ENCODE measurements around the gene GALNT1.

Gene GALNT1

GRCh38 chr18:35703043-35703688, 121.6 kb downstream of the GALNT1 start:
- Histone ChIP-seq H3K4me3 (ENCODE audit: low read depth in 1 of 2, low read length in 2 of 2) (no peak overlapping the region), H3K4me1 (ENCODE audit: insufficient read depth, low read length) (no peaks in the 10 kb centered on the region), H3K27me3 (ENCODE audit: control insufficient read depth in 1 of 2, insufficient read depth in 2 of 2, low read length in 2 of 2) (no peaks in the 10 kb centered on the region), H3K36me3 (ENCODE audit: insufficient read depth, low read length) (peaks cover 4% of the 10 kb centered on the region), H3K9ac (ENCODE audit: low read length) (no peak overlapping the region), H3K27ac (ENCODE audit: low read depth, low read length) (no peak overlapping the region), H3K9me3 (ENCODE audit: low read length) (no peaks in the 10 kb centered on the region)

- no peak overlapping the region for H3K4me3 ChIP-seq (ENCODE audit: low read depth in 1 of 2, low read length in 2 of 2)
- H3K4me1 ChIP-seq (ENCODE audit: insufficient read depth, low read length) = no peaks in the 10 kb centered on the region
- H3K36me3 ChIP-seq (ENCODE audit: insufficient read depth, low read length) = peaks cover 9% of the 10 kb centered on the region
- no peaks in the 10 kb centered on the region for H3K27me3 ChIP-seq (ENCODE audit: control insufficient read depth in 1 of 2, insufficient read depth in 2 of 2, low read length in 2 of 2)
- no peaks in the 10 kb centered on the region for H3K9me3 ChIP-seq (ENCODE audit: low read length)
- H3K9ac ChIP-seq (ENCODE audit: low read length) = no peak overlapping the region
- no peak overlapping the region for H3K27ac ChIP-seq (ENCODE audit: low read depth, low read length)
Measured at GRCh38 chr18:35705988-35706387, 124.4 kb downstream of the GALNT1 start.

GRCh38 chr18:35707247-35707646, 125.7 kb downstream of the GALNT1 start:
- H3K9ac ChIP-seq (ENCODE audit: low read length) = no peak overlapping the region
- no peak overlapping the region for H3K27ac ChIP-seq (ENCODE audit: low read depth, low read length)
- H3K27me3 ChIP-seq (ENCODE audit: control insufficient read depth in 1 of 2, insufficient read depth in 2 of 2, low read length in 2 of 2) = no peaks in the 10 kb centered on the region
- no peak overlapping the region for H3K4me3 ChIP-seq (ENCODE audit: low read depth in 1 of 2, low read length in 2 of 2)
- no peaks in the 10 kb centered on the region for H3K4me1 ChIP-seq (ENCODE audit: insufficient read depth, low read length)
- peaks cover 12% of the 10 kb centered on the region for H3K36me3 ChIP-seq (ENCODE audit: insufficient read depth, low read length)
- H3K9me3 ChIP-seq (ENCODE audit: low read length) = no peaks in the 10 kb centered on the region

GRCh38 chr18:35707674-35708073, 126.1 kb downstream of the GALNT1 start:
- H3K27ac ChIP-seq (ENCODE audit: low read depth, low read length) = no peak overlapping the region
- no peaks in the 10 kb centered on the region for H3K4me1 ChIP-seq (ENCODE audit: insufficient read depth, low read length)
- H3K9me3 ChIP-seq (ENCODE audit: low read length) = no peaks in the 10 kb centered on the region
- no peaks in the 10 kb centered on the region for H3K27me3 ChIP-seq (ENCODE audit: control insufficient read depth in 1 of 2, insufficient read depth in 2 of 2, low read length in 2 of 2)
- no peak overlapping the region for H3K4me3 ChIP-seq (ENCODE audit: low read depth in 1 of 2, low read length in 2 of 2)
- peaks cover 12% of the 10 kb centered on the region for H3K36me3 ChIP-seq (ENCODE audit: insufficient read depth, low read length)
- no peak overlapping the region for H3K9ac ChIP-seq (ENCODE audit: low read length)

- Histone ChIP-seq H3K4me1 (ENCODE audit: insufficient read depth, low read length) (no peaks in the 10 kb centered on the region), H3K27me3 (ENCODE audit: control insufficient read depth in 1 of 2, insufficient read depth in 2 of 2, low read length in 2 of 2) (no peaks in the 10 kb centered on the region), H3K9me3 (ENCODE audit: low read length) (no peaks in the 10 kb centered on the region), H3K27ac (ENCODE audit: low read depth, low read length) (no peak overlapping the region), H3K9ac (ENCODE audit: low read length) (no peak overlapping the region), H3K4me3 (ENCODE audit: low read depth in 1 of 2, low read length in 2 of 2) (no peak overlapping the region), H3K36me3 (ENCODE audit: insufficient read depth, low read length) (peaks cover 8% of the 10 kb centered on the region)
Measured at GRCh38 chr18:35710581-35710980, 129.0 kb downstream of the GALNT1 start.

- peaks cover 8% of the 10 kb centered on the region for H3K36me3 ChIP-seq (ENCODE audit: insufficient read depth, low read length)
- no peaks in the 10 kb centered on the region for H3K4me1 ChIP-seq (ENCODE audit: insufficient read depth, low read length)
- no peaks in the 10 kb centered on the region for H3K27me3 ChIP-seq (ENCODE audit: control insufficient read depth in 1 of 2, insufficient read depth in 2 of 2, low read length in 2 of 2)
Measured at GRCh38 chr18:35711227-35711626, 129.7 kb downstream of the GALNT1 start.

GRCh38 chr18:35713545-35713944, 132.0 kb downstream of the GALNT1 start:
- H3K9ac ChIP-seq (ENCODE audit: low read length) = no peak overlapping the region
- no peak overlapping the region for H3K4me3 ChIP-seq (ENCODE audit: low read depth in 1 of 2, low read length in 2 of 2)
- H3K27me3 ChIP-seq (ENCODE audit: control insufficient read depth in 1 of 2, insufficient read depth in 2 of 2, low read length in 2 of 2) = no peaks in the 10 kb centered on the region
- H3K27ac ChIP-seq (ENCODE audit: low read depth, low read length) = no peak overlapping the region
- no peaks in the 10 kb centered on the region for H3K4me1 ChIP-seq (ENCODE audit: insufficient read depth, low read length)
- H3K36me3 ChIP-seq (ENCODE audit: insufficient read depth, low read length) = peaks cover 8% of the 10 kb centered on the region
- H3K9me3 ChIP-seq (ENCODE audit: low read length) = no peaks in the 10 kb centered on the region

More at GRCh38 chr18:35711227-35711626, 129.7 kb downstream of the GALNT1 start:
- Histone ChIP-seq H3K27ac (ENCODE audit: low read depth, low read length) (no peak overlapping the region), H3K9ac (ENCODE audit: low read length) (no peak overlapping the region), H3K9me3 (ENCODE audit: low read length) (no peaks in the 10 kb centered on the region), H3K4me3 (ENCODE audit: low read depth in 1 of 2, low read length in 2 of 2) (no peak overlapping the region)

- no peaks in the 10 kb centered on the region for H3K27me3 ChIP-seq (ENCODE audit: control insufficient read depth in 1 of 2, insufficient read depth in 2 of 2, low read length in 2 of 2)
- H3K9ac ChIP-seq (ENCODE audit: low read length) = no peak overlapping the region
- H3K27ac ChIP-seq (ENCODE audit: low read depth, low read length) = no peak overlapping the region
- no peaks in the 10 kb centered on the region for H3K9me3 ChIP-seq (ENCODE audit: low read length)
- H3K36me3 ChIP-seq (ENCODE audit: insufficient read depth, low read length) = peaks cover 7% of the 10 kb centered on the region
- no peak overlapping the region for H3K4me3 ChIP-seq (ENCODE audit: low read depth in 1 of 2, low read length in 2 of 2)
- no peaks in the 10 kb centered on the region for H3K4me1 ChIP-seq (ENCODE audit: insufficient read depth, low read length)
Measured at GRCh38 chr18:35714539-35714938, 133.0 kb downstream of the GALNT1 start.

GRCh38 chr18:35715139-35715538, 133.6 kb downstream of the GALNT1 start:
- no peak overlapping the region for H3K27ac ChIP-seq (ENCODE audit: low read depth, low read length)
- no peaks in the 10 kb centered on the region for H3K27me3 ChIP-seq (ENCODE audit: control insufficient read depth in 1 of 2, insufficient read depth in 2 of 2, low read length in 2 of 2)
- no peaks in the 10 kb centered on the region for H3K4me1 ChIP-seq (ENCODE audit: insufficient read depth, low read length)
- no peaks in the 10 kb centered on the region for H3K9me3 ChIP-seq (ENCODE audit: low read length)
- H3K36me3 ChIP-seq (ENCODE audit: insufficient read depth, low read length) = peaks cover 3% of the 10 kb centered on the region
- no peak overlapping the region for H3K9ac ChIP-seq (ENCODE audit: low read length)
- no peak overlapping the region for H3K4me3 ChIP-seq (ENCODE audit: low read depth in 1 of 2, low read length in 2 of 2)

- no peak overlapping the region for H3K27ac ChIP-seq (ENCODE audit: low read depth, low read length)
- H3K27me3 ChIP-seq (ENCODE audit: control insufficient read depth in 1 of 2, insufficient read depth in 2 of 2, low read length in 2 of 2) = no peaks in the 10 kb centered on the region
- no peaks in the 10 kb centered on the region for H3K9me3 ChIP-seq (ENCODE audit: low read length)
- no peaks in the 10 kb centered on the region for H3K4me1 ChIP-seq (ENCODE audit: insufficient read depth, low read length)
- no peak overlapping the region for H3K9ac ChIP-seq (ENCODE audit: low read length)
- H3K4me3 ChIP-seq (ENCODE audit: low read depth in 1 of 2, low read length in 2 of 2) = no peak overlapping the region
- H3K36me3 ChIP-seq (ENCODE audit: insufficient read depth, low read length) = peaks cover 1% of the 10 kb centered on the region
Measured at GRCh38 chr18:35716169-35716831, 134.8 kb downstream of the GALNT1 start.

- Histone ChIP-seq H3K9me3 (ENCODE audit: low read length) (no peaks in the 10 kb centered on the region), H3K4me1 (ENCODE audit: insufficient read depth, low read length) (no peaks in the 10 kb centered on the region), H3K36me3 (ENCODE audit: insufficient read depth, low read length) (no peaks in the 10 kb centered on the region), H3K27me3 (ENCODE audit: control insufficient read depth in 1 of 2, insufficient read depth in 2 of 2, low read length in 2 of 2) (no peaks in the 10 kb centered on the region), H3K4me3 (ENCODE audit: low read depth in 1 of 2, low read length in 2 of 2) (no peak overlapping the region), H3K9ac (ENCODE audit: low read length) (no peak overlapping the region), H3K27ac (ENCODE audit: low read depth, low read length) (no peak overlapping the region)
Measured at GRCh38 chr18:35717182-35717581, 135.6 kb downstream of the GALNT1 start.

Data from muscle layer of colon (tissue), 2 donors.